Frontal cortex (tissue), 4 donors: Measurements from ENCODE around the gene DLGAP3. TPM values are rescaled to one million over a fixed set of nuclear protein-coding genes. Genes with fewer than 3 reads are reported as not detected.
"Not testable (repeated sequence)": the region's sequence is repeated elsewhere in the genome, so short reads cannot be mapped to it uniquely, and the experiment has no call there.

Experiments
- DNase-seq, 2 donors: peaks; one replicate each; pipeline ENCODE4 v3.0.0; 2012; ENCODE audit warnings: low spot score in 2 of 2
- FAIRE-seq: peaks from 2 replicates; lab custom pipeline; 2012; peaks lifted over from hg19 to GRCh38; lab: Jason Lieb, UNC
- total RNA-seq: library from RNA; depleted of rRNA; stranded (reverse); fragments of >200 nt; gene quantifications from one replicate; pipeline ENCODE4 v1.2.3, GENCODE V29; 2014
- donor health status: control.
- donor health status: control.
- donor health status: control.

The DLGAP3 gene
- total RNA-seq, 1 donor from 2014 or later = 3.3 TPM

GRCh38 chr1:34845131-34845901, 84.1 kb downstream of the DLGAP3 start:
- DNase-seq (no peak), FAIRE-seq (no peak)

DNA sequence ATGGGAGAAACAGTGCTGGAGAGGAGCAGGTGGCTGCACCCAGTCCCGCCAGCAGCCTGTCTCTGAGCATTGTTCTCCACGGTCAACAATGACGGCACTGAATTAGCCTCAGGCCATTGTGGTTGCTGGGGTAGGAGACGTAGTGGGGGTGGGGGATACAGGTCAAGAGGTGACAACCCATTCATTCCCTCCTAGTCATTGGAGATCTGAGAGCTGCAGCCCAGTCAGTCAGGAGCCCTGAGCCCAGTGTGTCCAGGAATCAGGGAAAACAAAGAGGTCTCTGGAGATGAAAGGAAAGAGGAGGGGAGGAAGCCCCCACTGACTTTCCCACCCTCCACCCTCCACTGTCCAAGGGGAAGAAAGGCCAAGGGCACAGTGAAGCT, 85.2 kb downstream of the DLGAP3 start:
- no peak for FAIRE-seq
- no peak for DNase-seq

DNA sequence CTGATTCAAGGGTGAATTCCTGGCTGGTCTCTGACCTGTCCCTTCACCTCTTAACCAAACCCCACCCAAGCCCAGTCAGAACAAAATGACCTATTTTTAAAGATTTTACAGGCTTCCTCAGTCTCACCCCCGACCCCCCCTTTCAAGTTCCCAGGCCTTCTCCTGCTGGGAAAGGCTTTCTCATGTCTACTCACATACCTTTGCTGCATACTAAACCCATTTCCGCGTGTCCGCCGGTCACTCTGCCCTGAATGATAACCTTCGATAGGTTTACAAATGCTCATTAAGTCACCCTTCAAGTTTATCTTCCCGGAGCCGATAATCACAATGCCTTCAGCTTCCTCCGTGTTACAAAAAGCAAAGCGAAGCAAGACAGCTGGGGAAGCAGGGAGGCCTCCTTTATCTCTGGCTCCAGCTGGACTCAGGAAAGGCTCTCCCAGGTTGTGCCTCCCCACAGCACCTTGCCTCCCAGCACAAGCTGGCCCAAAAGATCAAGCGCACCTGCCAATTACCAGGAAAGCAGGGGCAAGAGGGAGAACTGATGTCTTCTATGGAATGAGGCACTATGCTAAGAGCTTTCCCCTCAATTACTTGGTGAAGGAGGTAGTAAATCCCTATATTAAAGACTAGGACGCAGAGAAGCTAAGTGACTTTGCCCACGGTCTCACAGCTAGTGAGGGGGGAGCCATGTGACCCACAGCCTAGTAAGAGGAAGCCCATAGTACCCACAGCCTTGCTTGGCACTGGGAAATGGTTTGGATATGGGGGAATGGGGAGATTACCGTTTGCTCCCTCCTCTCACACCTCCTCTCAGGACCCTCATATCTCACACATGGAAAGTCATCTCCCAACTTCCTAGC, 85.8 kb downstream of the DLGAP3 start:
- FAIRE-seq (no peak), DNase-seq (no peak)

DNA sequence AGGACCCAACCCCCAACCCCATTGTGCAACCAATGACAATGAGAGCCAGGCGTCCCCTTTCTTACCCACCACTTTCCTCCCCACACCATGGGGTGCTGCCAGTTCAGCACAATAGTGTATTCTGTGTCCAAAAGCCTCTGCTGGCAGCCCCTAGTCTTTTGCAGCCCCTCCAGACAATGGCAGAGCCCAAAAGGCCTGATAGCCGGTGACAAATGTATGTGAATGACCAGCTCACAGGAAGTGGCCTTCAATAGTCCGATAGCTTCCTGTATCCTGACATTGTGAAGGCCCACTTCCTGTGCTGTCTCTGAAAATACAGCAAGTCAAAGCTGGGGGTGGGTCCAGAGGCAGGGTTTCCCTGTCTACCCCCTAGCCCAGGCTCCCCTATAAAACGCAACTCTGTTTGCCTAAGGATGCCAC, 86.5 kb downstream of the DLGAP3 start:
- no peak for DNase-seq
- no peak for FAIRE-seq

GRCh38 chr1:34842073-34842472, 87.4 kb downstream of the DLGAP3 start:
- FAIRE-seq = no peak

GRCh38 chr1:34840426-34840825, 89.0 kb downstream of the DLGAP3 start:
- no peak for DNase-seq
- FAIRE-seq = no peak

More at GRCh38 chr1:34842073-34842472, 87.4 kb downstream of the DLGAP3 start:
- DNase-seq = no peak

DNA sequence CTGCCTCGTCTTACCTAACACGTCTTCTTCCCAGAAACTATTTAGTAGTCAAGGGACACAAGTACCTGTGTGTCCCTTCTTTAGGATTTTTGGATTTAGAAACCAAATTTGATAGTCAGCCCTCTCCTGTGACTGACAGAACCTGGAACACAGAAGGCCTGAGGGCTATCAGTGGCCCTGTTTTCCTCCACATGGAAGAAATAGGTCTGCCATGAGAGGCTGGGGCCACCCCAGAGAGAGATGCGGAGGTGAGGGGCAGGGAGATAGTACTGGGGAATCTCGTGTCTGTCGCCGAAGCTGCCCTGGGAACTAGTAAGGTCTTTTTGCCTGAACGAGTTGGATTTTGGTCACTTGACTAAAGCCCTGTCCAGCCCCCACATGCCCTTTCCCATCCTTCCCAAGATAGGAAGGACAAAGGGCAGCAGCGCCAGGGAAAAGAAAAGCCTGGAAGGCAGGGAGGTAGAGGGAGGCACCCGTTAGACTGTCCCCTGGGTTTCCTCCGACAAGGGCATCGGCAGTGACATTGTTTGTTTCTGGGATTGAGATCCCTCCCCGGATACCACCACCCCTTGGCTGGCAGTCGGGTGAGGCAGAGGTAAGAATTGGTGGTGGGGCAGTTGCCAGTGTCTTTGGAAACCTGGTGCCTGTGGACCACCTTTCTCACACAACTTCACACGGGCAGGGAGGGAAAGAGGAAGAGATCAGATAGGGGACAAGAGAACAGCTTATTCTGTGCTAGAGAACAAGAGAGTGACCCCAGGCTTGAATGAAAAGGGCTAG, 89.7 kb downstream of the DLGAP3 start:
- no peak for DNase-seq
- no peak for FAIRE-seq

- FAIRE-seq (no peak), DNase-seq (no peak)
Measured at GRCh38 chr1:34833711-34834110, 95.7 kb downstream of the DLGAP3 start.

- FAIRE-seq = no peak
- DNase-seq = no peak
Measured at GRCh38 chr1:34831721-34832246, 97.7 kb downstream of the DLGAP3 start.

- DNase-seq (no peak), FAIRE-seq (no peak)
Measured at GRCh38 chr1:34829250-34829649, 100.2 kb downstream of the DLGAP3 start.

GRCh38 chr1:34828611-34829010, 100.8 kb downstream of the DLGAP3 start:
- no peak for DNase-seq
- FAIRE-seq = no peak

- no peak for FAIRE-seq
Measured at GRCh38 chr1:34827341-34827941, 102.0 kb downstream of the DLGAP3 start.

GRCh38 chr1:34825455-34826091, 103.9 kb downstream of the DLGAP3 start:
- no peak for FAIRE-seq
- DNase-seq = no peak

More at GRCh38 chr1:34827341-34827941, 102.0 kb downstream of the DLGAP3 start:
- no peak for DNase-seq

GRCh38 chr1:34824817-34825454, 104.5 kb downstream of the DLGAP3 start:
- FAIRE-seq (no peak), DNase-seq (no peak)

GRCh38 chr1:34822202-34822601, 107.2 kb downstream of the DLGAP3 start:
- FAIRE-seq (no peak), DNase-seq (no peak)

DNA sequence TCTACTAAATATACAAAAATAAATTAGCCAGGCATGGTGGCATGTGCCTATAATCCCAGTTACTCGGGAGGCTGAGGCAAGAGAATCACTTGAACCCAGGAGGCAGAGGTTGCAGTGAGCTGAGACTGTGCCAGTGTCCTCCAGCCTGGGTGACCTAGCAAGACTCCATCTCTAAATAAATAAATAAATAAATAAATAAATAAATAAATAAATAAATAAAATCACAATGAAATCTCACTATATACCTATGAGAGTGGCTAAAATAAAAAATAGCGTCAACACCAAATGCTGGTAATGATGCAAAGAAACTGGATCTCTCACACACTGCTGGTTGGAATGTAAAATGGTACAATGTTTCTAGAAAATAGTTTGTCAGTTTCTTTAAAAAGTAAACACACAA, 110.6 kb downstream of the DLGAP3 start:
- FAIRE-seq, DNase-seq: not testable (repeated sequence)

DNA sequence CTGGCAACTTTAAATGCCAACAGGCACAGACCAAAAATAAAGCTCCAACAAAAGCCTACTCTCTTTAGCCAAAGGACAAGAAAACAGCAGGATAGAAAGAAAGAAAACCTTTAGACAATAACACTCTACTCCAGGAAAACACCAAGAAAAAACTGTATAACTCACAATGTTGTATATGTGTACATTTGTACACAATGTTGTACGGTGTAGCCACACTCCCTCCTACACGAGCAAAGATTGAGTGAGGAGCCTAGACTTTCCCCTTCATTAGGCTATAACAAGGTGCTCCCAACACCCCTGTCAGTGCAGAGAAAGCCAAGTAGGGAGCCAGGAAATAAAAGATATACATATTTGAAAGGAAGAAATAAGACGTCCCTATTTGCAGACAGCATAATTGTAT, 112.7 kb downstream of the DLGAP3 start:
- FAIRE-seq (no peak), DNase-seq (no peak)

- FAIRE-seq = no peak
Measured at GRCh38 chr1:34816332-34816731, 113.1 kb downstream of the DLGAP3 start.

More at GRCh38 chr1:34816332-34816731, 113.1 kb downstream of the DLGAP3 start:
- no peak for DNase-seq
